IMR-90 (cell line): ENCODE data around the gene ITPK1. TPM values are rescaled to one million over a fixed set of nuclear protein-coding genes. Genes with fewer than 3 reads are reported as not detected.

Experiments
- ATAC-seq: fragments of 200-7000 bp; cut with Tn5 transposase; 2 replicates; pipeline ENCODE4 v1.9.1; 2020; ENCODE audit warnings: low read depth, mild to moderate bottlenecking, moderate library complexity
- BruUV-seq: library from RNA; stranded (reverse); fragments of 400-500 nt; replicated peaks from 2 replicates; lab custom pipeline; 2021; lab: Mats Ljungman, UMichigan
- CTCF ChIA-PET: fragments of 300-600 bp; formaldehyde crosslinking; extraction: SDS; loops from one replicate; lab custom pipeline; 2021; ENCODE audit warnings: antibody characterized with exemption; lab: Yijun Ruan, JAX
- POLR2A ChIA-PET: fragments of 300-600 bp; sonication (Branson Sonifier 250); formaldehyde crosslinking; loops from one replicate; lab custom pipeline; 2022; ENCODE audit warnings: antibody characterized with exemption; ENCODE audit not compliant: unreplicated experiment; lab: Charles Lee
- DNase-seq: peaks from one replicate; pipeline ENCODE4 v3.0.0; 2013
- H2AFZ ChIP-seq: replicated peaks from 2 replicates; pipeline ENCODE3; 2013; ENCODE audit warnings: low read length, mild to moderate bottlenecking; ENCODE audit not compliant: poor library complexity
- H2AK5ac ChIP-seq: 2 replicates; pipeline ENCODE4 v1.6.1; 2013; ENCODE audit warnings: low read depth, low read length, inconsistent platforms
- H2AK9ac ChIP-seq: replicated peaks from 2 replicates; pipeline ENCODE3; 2013; ENCODE audit warnings: mild to moderate bottlenecking, low read depth, low read length, moderate library complexity; ENCODE audit not compliant: poor library complexity
- H2BK120ac ChIP-seq: 2 replicates; pipeline ENCODE4 v1.6.1; 2013; ENCODE audit warnings: low read depth, low read length, inconsistent platforms
- H2BK15ac ChIP-seq: 3 replicates; pipeline ENCODE4 v1.6.1; 2013; ENCODE audit warnings: low read depth, low read length, inconsistent platforms
- H2BK20ac ChIP-seq: 2 replicates; pipeline ENCODE4 v1.6.1; 2013; ENCODE audit warnings: low read depth, mild to moderate bottlenecking, inconsistent platforms, low read length, moderate library complexity
- H2BK5ac ChIP-seq: 2 replicates; pipeline ENCODE4 v1.6.1; 2013; ENCODE audit warnings: mild to moderate bottlenecking, low read depth, low read length, inconsistent platforms; ENCODE audit not compliant: poor library complexity, severe bottlenecking
- H3K14ac ChIP-seq: replicated peaks from 2 replicates; pipeline ENCODE4 v1.6.1; 2013; ENCODE audit warnings: low read depth, low read length, inconsistent platforms
- H3K18ac ChIP-seq: 2 replicates; pipeline ENCODE4 v1.6.1; 2013; ENCODE audit warnings: low read depth, low read length, control low read depth
- H3K23ac ChIP-seq: 2 replicates; pipeline ENCODE4 v1.6.1; 2013; ENCODE audit warnings: low read depth, low read length, inconsistent platforms
- H3K27ac ChIP-seq: 2 replicates; pipeline ENCODE4 v1.5.1; 2013; ENCODE audit warnings: mild to moderate bottlenecking, control low read depth, low read length; ENCODE audit not compliant: insufficient read depth
- H3K27me3 ChIP-seq: 2 replicates; pipeline ENCODE4 v1.6.1; 2013; ENCODE audit warnings: low read length; ENCODE audit not compliant: control insufficient read depth, insufficient read depth
- H3K36me3 ChIP-seq: 2 replicates; pipeline ENCODE4 v1.6.1; 2013; ENCODE audit warnings: low read length, mixed read lengths; ENCODE audit not compliant: control insufficient read depth, insufficient read depth
- H3K4ac ChIP-seq: 2 replicates; pipeline ENCODE4 v1.6.1; 2013; ENCODE audit warnings: low read depth, low read length, inconsistent platforms
- H3K4me1 ChIP-seq: 2 replicates; pipeline ENCODE4 v1.6.1; 2013; ENCODE audit warnings: low read length, mixed read lengths; ENCODE audit not compliant: control insufficient read depth, insufficient read depth
- H3K4me2 ChIP-seq: 2 replicates; pipeline ENCODE4 v1.6.1; 2013; ENCODE audit warnings: low read depth, mild to moderate bottlenecking, control low read depth, low read length, moderate library complexity
- H3K4me3 ChIP-seq: 2 replicates; pipeline ENCODE4 v1.5.1; 2013; ENCODE audit warnings: low read depth, mild to moderate bottlenecking, control low read depth, low read length, moderate library complexity; ENCODE audit not compliant: insufficient read depth
- H3K56ac ChIP-seq: 2 replicates; pipeline ENCODE4 v1.6.1; 2013; ENCODE audit warnings: low read length, inconsistent platforms; ENCODE audit not compliant: insufficient read depth; ENCODE audit errors: extremely low read depth
- H3K79me1 ChIP-seq, 2 experiments: 2 replicates each; pipeline ENCODE4 v1.6.1; 2013; ENCODE audit warnings: low read length in 2 of 2, inconsistent platforms in 1 of 2, low read depth in 1 of 2
- H3K9ac ChIP-seq: 2 replicates; pipeline ENCODE4 v1.6.1; 2013; ENCODE audit warnings: low read depth, low read length, control low read depth
- H3K9me1 ChIP-seq: 2 replicates; pipeline ENCODE4 v1.6.1; 2013; ENCODE audit warnings: low read length, inconsistent platforms; ENCODE audit not compliant: insufficient read depth
- H3K9me3 ChIP-seq: 2 replicates; pipeline ENCODE4 v1.6.1; 2013; ENCODE audit warnings: low read length; ENCODE audit not compliant: control insufficient read depth, insufficient read depth
- H4K20me1 ChIP-seq: 2 replicates; pipeline ENCODE4 v1.6.1; 2013; ENCODE audit warnings: low read length, inconsistent platforms; ENCODE audit not compliant: insufficient read depth
- H4K5ac ChIP-seq: 2 replicates; pipeline ENCODE4 v1.6.1; 2013; ENCODE audit warnings: mild to moderate bottlenecking, low read depth, low read length, control low read depth
- H4K8ac ChIP-seq, 2 experiments: 2 replicates each; pipeline ENCODE4 v1.6.1; 2013; ENCODE audit warnings: low read depth in 2 of 2, low read length in 2 of 2, control low read depth in 1 of 2, inconsistent platforms in 1 of 2
- H4K91ac ChIP-seq: 2 replicates; pipeline ENCODE4 v1.6.1; 2013; ENCODE audit warnings: low read depth, low read length, inconsistent platforms; ENCODE audit not compliant: insufficient read depth
- BHLHE40 ChIP-seq: fragments of 150-350 bp; IDR thresholded peaks from 2 replicates; pipeline ENCODE4 v1.6.1; 2016; ENCODE audit warnings: mild to moderate bottlenecking, low read depth, low read length
- CEBPB ChIP-seq: IDR thresholded peaks from 2 replicates; pipeline ENCODE4 v1.6.1; 2012; ENCODE audit warnings: low read depth, low read length, improper control_type of control experiment
- FOS ChIP-seq: fragments of 150-350 bp; IDR thresholded peaks from 2 replicates; pipeline ENCODE4 v1.6.1; 2016; ENCODE audit warnings: low read depth, low read length
- MAFK ChIP-seq: IDR thresholded peaks from 2 replicates; pipeline ENCODE4 v1.6.1; 2012; ENCODE audit warnings: low read depth, low read length, improper control_type of control experiment
- NFE2L2 ChIP-seq: fragments of 150-350 bp; IDR thresholded peaks from 2 replicates; pipeline ENCODE4 v1.6.1; 2016; ENCODE audit warnings: low read depth, mild to moderate bottlenecking, low read length
- POLR2A ChIP-seq: IDR thresholded peaks from 2 replicates; pipeline ENCODE4 v1.6.1; 2012; ENCODE audit warnings: mild to moderate bottlenecking, low read depth, low read length
- RCOR1 ChIP-seq: IDR thresholded peaks from 2 replicates; pipeline ENCODE4 v1.6.1; 2012; ENCODE audit warnings: mild to moderate bottlenecking, low read length, improper control_type of control experiment; ENCODE audit not compliant: insufficient replicate concordance
- WGBS, 2 experiments: methylation state at CpG; one replicate each; pipeline versions ENCODE4 v1.1.5 to v1.1.7; 2013; ENCODE audit warnings: missing lambda C conversion rate in 2 of 2; ENCODE audit not compliant: insufficient read length in 1 of 2; ENCODE audit errors: extremely low coverage in 2 of 2; 5-methylcytosine and 5-hydroxymethylcytosine counted together
- dilution Hi-C: fragments of 300-500 bp; cut with HindIII; formaldehyde crosslinking; loops from one replicate; pipeline ENCODE4 v1.14.3; 2018; ENCODE audit warnings: low sequenced_read_pairs; ENCODE audit not compliant: unreplicated experiment
- in situ Hi-C: fragments of 300-500 bp; cut with MboI; formaldehyde crosslinking; loops from 3 replicates; pipeline ENCODE4 v1.14.3; 2019; ENCODE audit warnings: low sequenced_read_pairs, inconsistent platforms, mixed read lengths
- intact Hi-C: fragments of 100-400 bp; cut with micrococcal nuclease; formaldehyde crosslinking; loops from 2 replicates; pipeline ENCODE4 v1.10.0; 2022
- polyA plus RNA-seq, 3 experiments: library from polyadenylated mRNA; depleted of rRNA; stranded (reverse); fragments of >200 nt; gene quantifications; 2 replicates each; pipeline ENCODE4 v1.2.3, GENCODE V29; 2012; ENCODE audit warnings: low replicate concordance in 1 of 3
- total RNA-seq: library from RNA; depleted of rRNA; stranded (reverse); fragments of >200 nt; gene quantifications from 2 replicates; pipeline ENCODE4 v1.2.3, GENCODE V29; 2012
- TF ChIP-seq, protein P1 (sequence below): fragments of 150-350 bp; IDR thresholded peaks from 2 replicates; pipeline ENCODE4 v1.6.1; 2016; ENCODE audit warnings: low read depth, mild to moderate bottlenecking, low read length, moderate library complexity, borderline replicate concordance
- TF ChIP-seq, protein P2 (sequence below): conservative IDR thresholded peaks from 2 replicates; pipeline ENCODE4 v1.5.1; 2012; ENCODE audit warnings: mild to moderate bottlenecking, low read depth, low read length, improper control_type of control experiment
- TF ChIP-seq, protein P3 (sequence below): fragments of 150-350 bp; IDR thresholded peaks from 2 replicates; pipeline ENCODE4 v1.6.1; 2017; ENCODE audit warnings: mild to moderate bottlenecking, antibody characterized with exemption, low read length, low read depth

ITPK1 gene
- total and polyA plus RNA-seq, 2 of the 4 experiments (the other 2 are of a cell fraction): 21.7 to 26.9 TPM

DNA sequence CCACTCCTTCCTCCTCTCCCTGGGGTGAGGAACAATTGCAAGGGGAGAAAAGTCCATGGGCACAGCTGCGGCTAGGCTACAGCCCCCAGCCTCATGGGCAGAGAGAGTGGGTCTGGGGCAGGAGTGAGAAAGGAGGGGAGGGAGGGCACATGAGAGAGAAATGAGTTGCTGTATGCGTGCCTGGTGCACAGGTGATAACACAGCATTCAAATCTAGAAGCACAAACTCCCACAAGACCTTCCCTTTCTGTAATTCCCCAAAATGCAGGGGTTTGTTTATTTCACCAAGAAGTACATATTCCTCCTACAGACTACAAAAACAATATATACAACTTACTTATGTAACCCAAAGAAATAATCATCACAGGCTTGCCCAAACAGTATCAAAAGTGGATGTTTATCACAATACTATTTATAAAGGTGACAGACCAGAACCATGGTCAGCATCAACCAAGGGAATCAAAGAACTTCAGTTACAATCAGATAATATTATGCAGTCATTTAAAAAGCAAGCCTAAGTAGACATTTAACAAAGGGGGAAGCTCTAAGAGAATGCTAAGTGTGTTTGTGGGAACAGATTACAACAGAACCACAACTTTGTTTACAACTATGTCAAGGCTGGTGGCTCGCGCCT, 54.2 kb downstream of the ITPK1 start:
- Histone ChIP-seq H2AK5ac (no peak overlapping the region), H3K4me1 (peaks cover 12% of the 10 kb centered on the region), H2BK15ac (no peak overlapping the region), H2BK120ac (no peak overlapping the region), H3K9ac (no peak overlapping the region), H3K9me3 (no peaks in the 10 kb centered on the region), H3K18ac (no peak overlapping the region), H3K56ac (no peak overlapping the region), H2BK5ac (no peak overlapping the region), H2BK20ac (no peak overlapping the region), H3K23ac (no peak overlapping the region), H3K14ac (no peak overlapping the region), H3K27ac (no peak overlapping the region), H4K8ac (no peak overlapping the region), H3K27me3 (peaks cover 3% of the 10 kb centered on the region; the same call in 1 of the 2 replicates), H4K20me1 (peaks cover 11% of the 10 kb centered on the region), H2AFZ (no peak overlapping the region), H3K36me3 (no peaks in the 10 kb centered on the region), H3K4me2 (no peak overlapping the region), H4K91ac (no peak overlapping the region), H3K9me1 (no peaks in the 10 kb centered on the region; the same call in 1 of the 2 replicates), H3K4ac (no peak overlapping the region), H4K5ac (no peak overlapping the region), H2AK9ac (no peak overlapping the region), H3K79me1 (no peaks in the 10 kb centered on the region), H3K4me3 (no peak overlapping the region)
- TF ChIP-seq POLR2A (no peak), CEBPB (no peak), RCOR1 (no peak), FOS (no peak), NFE2L2 (no peak), MAFK (no peak), BHLHE40 (no peak)
- TF ChIP-seq, protein P1, sequence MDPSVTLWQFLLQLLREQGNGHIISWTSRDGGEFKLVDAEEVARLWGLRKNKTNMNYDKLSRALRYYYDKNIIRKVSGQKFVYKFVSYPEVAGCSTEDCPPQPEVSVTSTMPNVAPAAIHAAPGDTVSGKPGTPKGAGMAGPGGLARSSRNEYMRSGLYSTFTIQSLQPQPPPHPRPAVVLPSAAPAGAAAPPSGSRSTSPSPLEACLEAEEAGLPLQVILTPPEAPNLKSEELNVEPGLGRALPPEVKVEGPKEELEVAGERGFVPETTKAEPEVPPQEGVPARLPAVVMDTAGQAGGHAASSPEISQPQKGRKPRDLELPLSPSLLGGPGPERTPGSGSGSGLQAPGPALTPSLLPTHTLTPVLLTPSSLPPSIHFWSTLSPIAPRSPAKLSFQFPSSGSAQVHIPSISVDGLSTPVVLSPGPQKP: no peak
- TF ChIP-seq, protein P2, sequence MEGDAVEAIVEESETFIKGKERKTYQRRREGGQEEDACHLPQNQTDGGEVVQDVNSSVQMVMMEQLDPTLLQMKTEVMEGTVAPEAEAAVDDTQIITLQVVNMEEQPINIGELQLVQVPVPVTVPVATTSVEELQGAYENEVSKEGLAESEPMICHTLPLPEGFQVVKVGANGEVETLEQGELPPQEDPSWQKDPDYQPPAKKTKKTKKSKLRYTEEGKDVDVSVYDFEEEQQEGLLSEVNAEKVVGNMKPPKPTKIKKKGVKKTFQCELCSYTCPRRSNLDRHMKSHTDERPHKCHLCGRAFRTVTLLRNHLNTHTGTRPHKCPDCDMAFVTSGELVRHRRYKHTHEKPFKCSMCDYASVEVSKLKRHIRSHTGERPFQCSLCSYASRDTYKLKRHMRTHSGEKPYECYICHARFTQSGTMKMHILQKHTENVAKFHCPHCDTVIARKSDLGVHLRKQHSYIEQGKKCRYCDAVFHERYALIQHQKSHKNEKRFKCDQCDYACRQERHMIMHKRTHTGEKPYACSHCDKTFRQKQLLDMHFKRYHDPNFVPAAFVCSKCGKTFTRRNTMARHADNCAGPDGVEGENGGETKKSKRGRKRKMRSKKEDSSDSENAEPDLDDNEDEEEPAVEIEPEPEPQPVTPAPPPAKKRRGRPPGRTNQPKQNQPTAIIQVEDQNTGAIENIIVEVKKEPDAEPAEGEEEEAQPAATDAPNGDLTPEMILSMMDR: no peak
- TF ChIP-seq, protein P3, sequence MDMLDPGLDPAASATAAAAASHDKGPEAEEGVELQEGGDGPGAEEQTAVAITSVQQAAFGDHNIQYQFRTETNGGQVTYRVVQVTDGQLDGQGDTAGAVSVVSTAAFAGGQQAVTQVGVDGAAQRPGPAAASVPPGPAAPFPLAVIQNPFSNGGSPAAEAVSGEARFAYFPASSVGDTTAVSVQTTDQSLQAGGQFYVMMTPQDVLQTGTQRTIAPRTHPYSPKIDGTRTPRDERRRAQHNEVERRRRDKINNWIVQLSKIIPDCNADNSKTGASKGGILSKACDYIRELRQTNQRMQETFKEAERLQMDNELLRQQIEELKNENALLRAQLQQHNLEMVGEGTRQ: no peak
- ChIA-PET POLR2A (no interaction called here), CTCF (no interaction called here)
- intact Hi-C loops: no loop called here
- no peak for DNase-seq
- dilution Hi-C loops: no loop called here
- in situ Hi-C loops: no loop called here
- BruUV-seq: no TSS peak
- no peak for ATAC-seq
- WGBS, 2 experiments: no CpG with 5 or more reads among the region's 4 CpGs
